ENCODE results near the gene ANKRD29. TPM values are rescaled to one million over a fixed set of nuclear protein-coding genes. Genes with fewer than 3 reads are reported as not detected.
"Not testable (repeated sequence)": the region's sequence is repeated elsewhere in the genome, so short reads cannot be mapped to it uniquely, and the experiment has no call there.

Gene ANKRD29
- polyA plus RNA-seq, 4 donors, result 0.47 to 1.2 (median 0.71) TPM

DNA sequence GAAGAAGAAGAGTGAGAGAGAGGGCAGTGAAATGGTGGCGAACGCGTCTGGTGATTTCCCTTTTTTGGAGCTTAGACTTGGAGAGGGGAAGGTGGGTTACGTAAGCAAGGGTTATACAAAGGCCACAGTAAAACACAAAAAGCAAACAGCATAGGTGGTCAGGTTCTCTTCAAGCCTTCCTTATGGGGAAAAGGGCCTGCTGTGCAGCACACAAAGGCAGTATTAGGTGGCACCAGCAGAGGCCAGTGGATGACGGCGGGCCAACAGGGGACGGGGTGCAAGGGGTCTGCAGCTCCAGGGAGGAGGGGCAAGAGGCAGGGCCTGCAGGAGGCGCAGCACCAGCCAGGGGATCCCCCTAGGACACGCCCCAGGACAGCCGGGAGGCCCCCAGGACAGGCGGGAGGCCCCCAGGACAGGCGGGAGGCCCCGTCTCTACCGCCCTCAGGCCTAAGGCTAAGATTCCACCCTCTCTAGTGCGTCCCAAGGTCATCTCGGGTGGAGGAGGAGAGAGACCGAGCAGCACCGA, 43.8 kb downstream of the ANKRD29 start:
- DNase-seq (ENCODE audit: low read depth in 4 of 4, low spot score in 3 of 4), result no peak

DNA sequence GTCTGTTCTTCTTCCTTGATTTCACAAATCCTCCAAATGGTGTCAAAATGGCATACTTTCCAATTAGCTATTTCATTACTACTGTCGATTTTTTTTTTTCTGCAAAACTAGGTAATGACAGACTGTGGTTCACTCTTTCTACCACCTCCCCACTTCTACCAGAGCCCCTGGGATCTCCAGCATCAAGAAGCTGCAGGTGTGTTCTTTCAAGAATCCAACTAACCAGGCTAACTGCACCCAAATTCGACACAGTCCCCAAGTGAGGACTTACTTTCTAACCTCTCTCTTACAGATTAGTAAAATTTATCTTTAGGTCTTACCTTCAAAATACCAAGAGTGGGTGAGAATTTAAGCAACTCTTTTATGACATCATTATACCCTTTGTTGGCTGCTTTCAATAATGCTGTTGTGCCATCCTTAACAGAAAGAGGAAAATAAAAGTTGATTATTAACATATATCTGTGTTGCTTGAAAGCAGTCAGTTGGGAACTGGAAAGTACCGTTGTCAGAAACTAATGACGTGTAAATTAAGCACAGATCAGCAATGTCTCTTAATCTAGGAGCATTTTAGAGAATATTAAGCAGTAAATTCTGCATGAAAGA, 45.2 kb downstream of the ANKRD29 start:
- no peak for DNase-seq (ENCODE audit: low read depth in 4 of 4, low spot score in 3 of 4)

DNA sequence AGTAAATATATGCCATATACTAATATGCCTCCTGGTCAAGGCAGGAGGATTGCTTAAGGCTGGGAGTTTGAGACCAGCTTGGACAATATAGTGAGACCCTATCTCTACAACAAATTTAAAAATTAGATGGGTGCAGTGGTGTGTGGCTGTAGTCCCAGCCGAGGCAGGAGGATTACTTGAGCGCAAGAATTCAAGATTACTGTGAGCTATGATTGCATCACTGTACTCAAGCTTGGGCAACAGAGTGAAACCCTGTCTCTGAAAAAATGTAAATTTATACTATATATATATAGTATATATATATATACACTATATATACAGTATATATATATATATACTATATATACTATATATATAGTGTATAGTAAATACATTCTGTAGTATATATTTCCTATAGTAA, 46.5 kb downstream of the ANKRD29 start:
- DNase-seq (ENCODE audit: low read depth in 4 of 4, low spot score in 3 of 4), result no peak

DNA sequence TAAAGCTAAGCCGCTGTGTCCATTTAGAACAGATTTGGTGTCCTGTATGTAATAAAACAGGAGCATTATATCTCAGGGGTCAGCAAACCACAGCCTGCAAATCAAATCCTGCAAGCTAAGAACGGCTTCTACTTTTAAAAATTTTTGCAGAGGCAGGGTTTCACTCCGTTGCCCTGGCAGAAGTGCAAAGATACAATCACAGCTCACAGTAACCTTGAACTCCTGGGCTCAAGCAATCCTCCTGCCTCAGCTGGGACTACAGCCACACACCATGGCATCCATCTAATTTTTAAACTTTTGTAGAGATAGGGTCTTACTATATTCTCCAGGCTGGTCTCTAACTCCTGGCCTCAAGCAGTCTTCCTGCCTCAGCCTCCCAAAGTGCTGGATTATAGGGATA, 47.8 kb downstream of the ANKRD29 start:
- DNase-seq (ENCODE audit: low read depth in 4 of 4, low spot score in 3 of 4), result no peak

DNA sequence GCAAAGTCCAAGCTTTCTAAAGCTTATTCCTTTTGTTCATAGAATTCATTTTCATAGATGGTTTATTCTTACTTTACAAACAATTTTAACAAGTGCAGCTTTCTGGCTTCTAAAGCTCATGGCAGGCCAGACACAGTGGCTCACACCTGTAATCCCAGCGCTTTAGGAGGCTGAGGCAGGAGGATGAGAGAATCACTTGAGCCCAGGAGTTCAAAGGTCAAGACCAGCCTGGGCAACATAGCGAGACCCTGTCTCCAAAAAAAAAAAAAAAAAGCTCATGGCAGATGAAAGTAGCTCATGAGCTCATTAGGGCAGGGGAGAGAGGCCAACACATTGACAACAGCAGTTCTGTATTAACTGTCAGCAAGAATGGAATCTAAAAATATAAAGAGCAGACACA, 48.3 kb downstream of the ANKRD29 start:
- DNase-seq (ENCODE audit: low read depth in 4 of 4, low spot score in 3 of 4), result no peak

DNA sequence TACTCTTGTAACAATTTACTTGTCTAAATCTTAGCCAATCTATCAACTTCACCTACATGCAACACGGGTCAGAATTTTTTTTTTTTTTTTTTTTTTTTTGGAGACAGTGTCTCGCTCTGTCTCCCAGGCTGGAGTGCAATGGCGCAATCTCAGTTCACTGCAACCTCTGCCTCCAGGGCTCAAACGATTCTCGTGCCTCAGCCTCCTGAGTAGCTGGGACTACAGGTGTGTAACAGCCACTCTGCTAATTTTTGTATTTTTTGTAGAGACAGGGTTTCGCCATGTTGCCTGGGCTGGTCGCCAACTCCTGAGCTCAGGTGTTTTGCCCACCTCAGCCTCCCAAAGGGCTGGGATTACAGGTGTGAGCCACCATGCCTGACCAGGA, 49.6 kb downstream of the ANKRD29 start:
- not testable (repeated sequence) for DNase-seq (ENCODE audit: low read depth in 4 of 4, low spot score in 3 of 4)

DNA sequence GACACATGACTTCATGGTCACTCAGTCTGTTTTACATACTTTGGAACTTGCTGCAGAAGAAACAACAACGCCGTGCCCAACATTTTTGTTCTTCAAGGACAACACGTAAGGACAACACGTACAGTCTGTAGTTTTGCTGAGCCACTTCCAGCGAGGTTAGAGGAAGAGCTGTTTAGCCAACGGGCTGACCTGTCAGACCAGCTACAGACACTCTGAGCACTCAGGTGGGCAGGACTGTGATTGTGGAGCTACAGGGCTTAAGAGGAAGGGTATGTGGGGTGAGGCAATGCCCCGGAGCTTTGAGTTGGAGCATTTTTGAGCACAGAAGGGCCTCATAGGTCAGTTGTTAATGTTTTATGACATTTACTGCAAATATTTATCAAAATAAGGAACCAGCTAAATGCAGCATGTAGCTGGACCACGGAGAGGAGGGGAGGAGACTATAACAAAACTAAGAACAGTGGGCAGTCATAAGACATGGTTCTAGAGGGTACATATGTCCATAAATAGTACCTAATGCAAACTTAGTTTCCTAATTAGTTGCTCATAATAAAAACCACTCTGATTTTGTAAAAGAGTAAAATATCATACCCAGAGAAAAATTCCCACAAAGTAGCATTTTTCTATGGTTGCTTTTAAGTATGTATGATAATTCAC, 50.1 kb downstream of the ANKRD29 start:
- no peak for DNase-seq (ENCODE audit: low read depth in 4 of 4, low spot score in 3 of 4)

DNA sequence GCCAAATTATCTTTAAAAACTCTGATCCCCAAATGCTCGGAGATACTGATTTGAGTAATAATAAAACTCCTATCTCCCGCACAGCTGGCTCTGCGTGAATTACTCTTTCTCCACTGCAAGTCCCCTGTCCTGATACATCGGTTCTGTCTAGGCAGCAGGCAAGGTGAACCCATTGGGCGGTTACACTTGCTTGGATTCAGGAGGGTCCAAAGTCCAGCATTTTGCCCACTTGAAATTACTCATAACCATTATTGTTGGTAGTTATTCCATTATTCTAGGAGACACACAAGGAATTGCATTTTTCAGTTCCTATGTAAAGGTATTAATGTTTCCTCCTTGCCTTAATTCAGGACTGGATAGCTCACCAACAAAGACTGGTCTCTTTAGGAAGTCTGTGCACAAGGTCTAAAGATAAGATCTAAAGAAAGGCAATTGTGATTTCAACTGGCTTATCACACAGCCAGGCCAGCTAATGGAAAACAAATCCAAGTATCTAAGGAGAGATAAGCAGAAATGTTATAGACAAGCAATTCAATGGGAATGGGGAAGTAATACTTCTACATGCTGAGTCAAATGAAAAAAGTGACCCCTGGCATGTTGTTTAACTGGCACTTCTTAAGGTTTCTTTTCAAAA, 53.2 kb downstream of the ANKRD29 start:
- DNase-seq (ENCODE audit: low read depth in 4 of 4, low spot score in 3 of 4), result no peak

DNA sequence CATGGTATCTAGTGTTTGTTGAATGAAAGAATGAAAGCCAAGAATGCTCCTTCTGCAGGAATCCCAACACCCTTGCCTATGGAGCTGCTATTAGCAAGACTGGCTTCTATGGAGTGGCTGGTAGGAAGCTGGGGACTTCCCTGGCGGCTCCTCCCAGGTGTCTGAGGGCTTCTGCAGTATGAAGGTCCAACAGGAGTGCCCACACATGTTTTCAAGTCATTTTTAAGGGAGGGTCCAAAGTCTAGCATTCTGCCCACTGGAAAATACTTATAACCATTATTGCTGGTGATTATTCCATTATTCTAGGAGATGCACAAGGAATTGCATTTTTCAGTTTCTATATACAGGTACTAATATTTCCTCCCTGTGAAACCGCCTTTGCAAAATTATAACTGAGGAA, 54.5 kb downstream of the ANKRD29 start:
- no peak for DNase-seq (ENCODE audit: low read depth in 4 of 4, low spot score in 3 of 4)

DNA sequence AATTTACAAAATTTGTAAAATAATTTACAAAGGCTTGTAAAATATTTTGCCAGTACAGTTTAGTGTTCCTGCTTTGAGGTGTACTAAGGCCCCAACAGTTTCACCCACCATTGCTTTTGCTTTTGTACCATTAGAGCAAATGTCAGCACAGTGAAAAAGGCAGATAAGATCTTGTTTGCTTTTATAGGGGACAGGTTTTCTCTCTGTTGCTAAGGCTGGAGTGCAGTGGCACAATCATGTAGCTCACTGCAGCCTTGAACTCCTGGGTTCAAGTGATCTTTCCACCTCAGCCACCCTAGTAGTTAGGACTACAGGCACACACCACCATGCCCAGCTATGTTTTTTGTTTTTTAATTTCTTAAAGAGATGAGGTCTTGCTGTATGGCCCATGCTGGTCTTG, 56.8 kb downstream of the ANKRD29 start:
- DNase-seq (ENCODE audit: low read depth in 4 of 4, low spot score in 3 of 4), result no peak

DNA sequence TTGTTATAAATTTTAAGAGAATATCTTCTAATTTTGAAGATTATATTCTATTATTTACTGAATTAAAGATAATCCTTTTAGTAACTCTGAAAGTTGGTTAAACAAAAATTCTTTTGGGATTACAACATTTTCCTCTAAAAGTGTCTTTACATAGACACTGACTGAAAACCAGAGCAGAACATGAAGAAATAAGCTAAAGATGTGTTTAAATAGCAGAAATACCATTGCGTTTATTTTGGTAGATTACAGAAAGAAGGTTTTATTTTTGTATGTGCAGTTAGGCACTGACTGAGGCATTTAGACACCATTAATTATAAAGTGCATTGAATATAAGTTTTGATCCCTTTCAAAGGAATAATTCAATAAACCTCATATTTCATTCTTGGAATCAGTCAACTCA, 62.9 kb downstream of the ANKRD29 start:
- no peak for DNase-seq (ENCODE audit: low read depth in 4 of 4, low spot score in 3 of 4)

DNA sequence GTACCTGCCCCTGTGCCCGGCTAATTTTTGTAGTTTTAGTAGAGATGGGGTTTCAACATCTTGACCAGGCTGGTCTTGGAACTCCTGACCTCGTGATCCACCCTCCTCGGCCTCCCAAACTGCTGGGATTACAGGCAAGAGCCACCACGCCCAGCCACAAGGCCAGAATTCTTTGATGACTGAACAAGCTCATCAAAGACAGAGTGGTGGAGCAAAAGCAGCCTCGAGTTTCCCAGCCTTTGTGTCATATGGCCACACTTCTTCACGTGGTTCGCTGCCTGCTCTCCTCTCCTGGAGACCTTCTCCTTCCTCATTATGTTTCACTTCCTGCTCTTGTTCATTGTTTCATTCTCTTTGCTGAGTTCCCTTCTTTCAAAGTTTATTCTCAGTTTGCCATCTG, 66.5 kb downstream of the ANKRD29 start:
- no peak for DNase-seq (ENCODE audit: low read depth in 4 of 4, low spot score in 3 of 4)

DNA sequence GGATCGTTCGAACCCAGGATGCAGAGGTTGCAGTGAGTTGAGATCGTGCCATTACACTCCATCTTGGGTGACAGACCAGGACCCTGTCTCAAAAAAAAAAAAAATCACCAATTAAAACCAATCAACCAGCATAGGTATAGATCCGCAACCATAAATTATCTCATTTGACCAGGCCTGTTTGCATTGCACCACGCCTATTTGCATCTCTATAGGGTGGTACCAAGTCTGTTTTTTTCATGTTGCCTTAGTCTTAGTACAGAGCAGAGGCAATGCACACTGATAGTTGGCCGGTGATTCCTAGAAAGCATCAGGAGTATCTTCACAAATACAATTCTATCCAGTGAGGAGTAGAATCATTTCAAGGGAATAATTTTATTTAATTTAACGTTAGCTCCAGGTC, 67.1 kb downstream of the ANKRD29 start:
- no peak for DNase-seq (ENCODE audit: low read depth in 4 of 4, low spot score in 3 of 4)

DNA sequence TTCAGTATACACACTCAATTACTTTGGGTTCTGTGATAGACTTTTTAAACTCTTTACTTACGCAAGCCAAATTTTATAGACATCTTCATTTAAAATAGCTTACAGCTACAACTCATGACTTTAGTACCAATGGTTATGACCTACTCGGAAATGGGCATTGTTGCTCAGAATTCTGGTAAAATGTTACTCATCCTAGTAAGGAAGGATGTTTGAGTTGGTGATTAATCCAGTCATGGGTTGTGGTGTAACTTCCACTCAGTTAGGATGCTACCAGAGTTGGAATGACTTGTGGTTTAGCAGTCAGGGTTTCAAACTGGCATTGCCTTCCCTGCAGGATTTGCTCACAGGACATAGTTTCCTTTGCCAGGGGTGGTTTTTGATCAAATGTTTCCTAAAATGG, 69.0 kb downstream of the ANKRD29 start:
- no peak for DNase-seq (ENCODE audit: low read depth in 4 of 4, low spot score in 3 of 4)

DNA sequence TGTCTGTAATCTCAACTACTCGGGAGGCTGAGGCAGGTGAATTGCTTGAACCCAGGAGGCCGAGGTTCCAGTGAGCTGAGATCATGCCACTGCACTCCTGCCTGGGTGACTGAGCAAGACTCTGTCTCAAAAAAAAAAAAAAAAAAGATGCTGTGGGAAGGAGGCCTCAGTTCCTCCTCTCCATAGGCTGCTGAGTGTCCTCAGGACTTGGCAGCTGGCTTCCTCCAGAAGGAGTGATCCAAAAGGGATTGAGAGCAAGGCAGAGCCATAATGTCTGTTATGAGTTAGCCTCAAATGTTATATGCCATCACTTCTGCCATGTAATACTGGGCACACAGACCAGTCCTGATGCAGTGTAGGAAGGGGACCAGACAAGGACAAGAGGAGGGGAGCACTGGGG, 69.8 kb downstream of the ANKRD29 start:
- DNase-seq (ENCODE audit: low read depth in 4 of 4, low spot score in 3 of 4), result no peak

DNA sequence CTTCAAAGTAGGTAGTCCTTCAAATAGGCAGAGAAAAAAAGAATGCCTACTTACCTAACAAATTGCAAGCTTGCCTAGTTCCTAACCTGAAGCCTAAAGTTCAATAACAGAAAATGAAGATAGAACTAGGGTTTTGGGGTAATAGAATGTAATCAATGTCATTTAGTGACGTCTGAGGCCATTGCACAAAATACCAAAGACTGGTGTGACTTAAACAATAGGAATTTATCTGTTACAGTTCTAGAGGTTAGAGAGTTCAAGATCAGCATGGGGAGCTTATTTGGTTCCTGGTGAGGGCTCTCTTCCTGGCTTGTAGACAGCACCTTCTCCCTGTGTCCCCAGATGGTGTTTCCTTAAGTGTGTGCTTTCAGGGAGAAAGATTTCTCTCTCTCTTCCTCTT, 71.7 kb downstream of the ANKRD29 start:
- DNase-seq (ENCODE audit: low read depth in 4 of 4, low spot score in 3 of 4), result no peak

DNA sequence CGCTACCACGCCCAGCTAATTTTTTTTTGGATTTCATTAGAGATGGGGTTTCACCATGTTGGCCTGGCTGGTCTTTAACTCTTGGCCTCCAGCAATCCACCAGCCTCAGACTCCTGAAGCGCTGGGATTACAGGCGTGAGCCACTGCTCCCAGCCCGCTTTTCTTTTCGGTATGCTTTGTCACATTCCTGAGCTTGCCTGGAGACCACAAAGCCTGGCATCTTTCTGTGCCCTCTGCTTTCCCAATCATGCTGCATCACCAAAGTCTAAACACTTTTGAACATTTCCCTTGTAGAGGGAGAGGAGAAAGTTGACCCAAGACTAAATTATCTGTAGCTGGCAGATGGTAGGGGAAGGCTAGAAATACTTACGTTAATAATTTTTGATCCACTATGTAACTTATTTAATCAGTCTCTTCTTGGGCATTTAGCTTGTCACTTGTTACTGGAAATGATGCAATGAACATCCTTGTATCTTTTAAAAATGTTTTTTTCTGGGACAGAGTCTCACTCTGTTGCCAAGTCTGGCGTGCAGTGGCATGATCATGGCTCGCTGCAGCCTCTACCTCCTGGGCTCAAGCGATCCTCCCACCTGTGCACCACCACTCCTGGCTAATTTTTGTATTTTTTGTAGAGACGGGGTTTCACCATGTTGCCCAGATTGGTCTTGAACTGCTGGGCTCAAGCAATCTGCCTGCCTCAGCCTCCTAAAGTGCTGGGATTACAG, 73.7 kb downstream of the ANKRD29 start:
- no peak for DNase-seq (ENCODE audit: low read depth in 4 of 4, low spot score in 3 of 4)

DNA sequence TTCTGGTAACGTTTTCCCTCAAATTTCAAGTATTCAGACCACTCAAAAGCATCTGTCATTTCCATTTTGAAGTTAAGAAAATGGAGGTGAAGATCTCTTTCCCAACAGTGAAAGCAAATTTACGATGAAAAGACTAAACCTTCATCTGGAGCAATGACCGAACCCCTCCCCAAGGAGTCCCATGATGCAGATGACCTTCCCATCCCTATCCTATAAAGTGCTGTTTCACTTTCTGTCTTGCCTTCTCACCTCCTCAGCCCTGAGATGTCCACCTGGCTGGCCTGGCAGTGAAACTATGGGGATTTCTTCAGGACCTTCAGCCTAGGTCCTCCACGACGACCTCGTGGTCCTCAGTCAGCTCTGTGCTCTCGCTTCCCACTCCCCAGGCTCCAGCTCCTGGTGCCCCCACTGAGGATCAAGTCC, 75.5 kb downstream of the ANKRD29 start:
- no peak for DNase-seq (ENCODE audit: low read depth in 4 of 4, low spot score in 3 of 4)

DNA sequence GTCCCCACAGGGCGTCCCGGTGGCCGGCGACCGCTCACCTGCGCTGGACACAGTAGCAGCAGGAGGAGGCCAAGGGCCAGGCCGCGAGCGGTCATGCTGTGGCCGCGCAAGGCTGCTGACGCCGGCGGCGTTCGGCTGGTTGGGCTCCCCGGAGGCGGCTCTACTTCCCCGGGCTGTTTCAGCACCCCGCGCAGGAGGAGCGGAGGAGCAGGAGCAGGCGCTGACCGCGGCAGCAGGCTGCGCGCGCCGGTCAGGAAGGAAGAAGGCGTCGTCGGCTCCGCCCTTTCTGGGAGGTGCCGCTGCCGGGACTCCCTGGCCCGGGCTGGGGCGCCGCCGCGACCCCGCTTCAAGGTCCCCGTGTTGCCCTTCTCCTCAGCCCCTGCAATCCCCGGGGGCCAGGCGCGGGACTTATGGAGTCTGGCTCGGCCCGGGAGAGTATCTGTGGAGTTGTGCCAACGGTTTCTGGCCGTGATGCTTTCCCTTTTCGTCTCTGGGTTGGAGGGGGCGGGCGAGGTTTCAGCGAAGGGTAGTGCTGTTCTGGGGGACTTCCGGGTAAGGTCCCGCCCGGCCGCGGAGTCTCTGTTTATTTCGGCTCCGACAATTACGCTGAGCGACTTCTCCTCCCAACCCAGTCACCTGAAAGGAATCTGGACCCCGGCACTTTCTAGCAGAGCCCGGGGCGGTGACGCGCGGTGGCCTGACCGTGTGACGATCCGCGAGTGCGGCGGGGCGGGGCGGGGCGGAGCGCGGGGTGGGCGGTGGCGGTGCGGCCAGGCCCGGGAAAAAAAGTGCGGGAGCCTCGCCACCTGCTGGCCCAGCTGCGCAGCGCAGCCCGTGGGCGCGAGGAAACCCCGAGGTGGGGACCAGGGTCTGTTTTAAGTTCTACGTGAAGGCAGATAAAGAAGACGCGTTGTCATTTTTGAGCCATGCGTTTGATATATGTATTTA, 76.2 kb downstream of the ANKRD29 start, which contains the start of gene NPC1:
Gene NPC1, minus strand, starts transcription at position 258 of the 948 bp plus-strand sequence. Its CDS starts 163 bp downstream, at position 95.
- peak; percentile 85 to 92 (median 88) for DNase-seq (ENCODE audit: low read depth in 4 of 4, low spot score in 3 of 4)

DNA sequence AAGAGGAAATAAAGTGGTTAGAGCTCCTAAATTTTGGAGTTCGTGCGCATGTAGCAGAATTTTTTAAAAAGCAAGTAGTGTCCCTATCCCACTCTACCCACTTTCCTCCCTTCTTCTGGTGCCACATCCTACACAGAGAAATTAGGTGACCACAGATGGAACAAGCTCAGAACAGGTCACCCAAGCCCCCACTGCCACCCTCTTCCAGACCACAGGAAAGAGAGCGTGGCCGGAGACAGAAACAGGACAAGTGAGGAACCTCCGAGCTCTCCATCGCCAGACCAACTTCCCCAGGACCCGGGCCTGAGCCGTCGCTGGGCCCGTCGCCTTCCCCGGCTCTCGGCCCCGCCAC, 76.8 kb downstream of the ANKRD29 start:
- no peak for DNase-seq (ENCODE audit: low read depth in 4 of 4, low spot score in 3 of 4)

Measured in right renal pelvis (tissue), 4 donors.